ENCODE measurements around the gene STAG2.
"Not testable (repeated sequence)": the region's sequence is repeated elsewhere in the genome, so short reads cannot be mapped to it uniquely, and the experiment has no call there.

Gene STAG2

DNA sequence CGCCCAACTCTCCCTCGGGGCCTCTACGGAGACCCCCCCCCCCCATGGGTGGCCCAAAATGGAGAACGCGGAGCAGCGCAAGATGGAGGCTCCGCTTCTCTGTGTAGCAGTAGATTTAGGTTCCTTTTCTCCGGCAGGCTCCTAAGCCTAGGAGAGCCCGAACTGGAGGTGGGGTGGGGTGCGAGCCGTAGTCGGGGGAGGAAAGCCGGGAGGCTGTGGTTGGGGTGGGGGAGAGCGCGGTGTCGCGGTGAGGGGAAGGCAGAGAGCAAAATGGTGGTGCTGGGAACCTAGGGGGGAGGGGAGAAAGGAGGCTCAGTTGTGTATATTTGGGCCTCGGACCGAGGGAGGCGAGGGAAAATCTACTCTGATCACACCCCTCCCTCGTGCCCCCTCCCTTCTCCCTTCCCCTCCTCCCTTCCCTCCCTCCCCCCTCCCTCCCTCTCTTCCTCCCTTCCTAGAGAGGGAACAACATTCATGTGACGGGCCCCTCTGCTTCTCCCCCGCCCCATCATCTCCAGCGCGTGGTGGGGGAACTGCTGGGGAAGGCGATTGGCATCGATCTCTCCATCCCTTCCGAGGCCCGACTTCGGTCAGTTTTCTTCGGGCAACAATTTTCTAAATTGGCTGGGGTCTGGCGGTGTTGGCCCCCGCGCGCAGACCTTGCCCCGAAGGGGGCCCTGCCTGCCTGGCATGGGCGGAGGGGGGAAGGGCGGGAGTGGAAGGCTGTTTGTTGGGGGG lies at the start of gene STAG2:
Gene STAG2, plus strand, starts transcription at position 439 of the 738 bp plus-strand sequence. CDS start 60,922 bp downstream, outside the sequence.
- DNase-seq (ENCODE audit: low read depth in 2 of 2): peak; percentile 43 to 52

DNA sequence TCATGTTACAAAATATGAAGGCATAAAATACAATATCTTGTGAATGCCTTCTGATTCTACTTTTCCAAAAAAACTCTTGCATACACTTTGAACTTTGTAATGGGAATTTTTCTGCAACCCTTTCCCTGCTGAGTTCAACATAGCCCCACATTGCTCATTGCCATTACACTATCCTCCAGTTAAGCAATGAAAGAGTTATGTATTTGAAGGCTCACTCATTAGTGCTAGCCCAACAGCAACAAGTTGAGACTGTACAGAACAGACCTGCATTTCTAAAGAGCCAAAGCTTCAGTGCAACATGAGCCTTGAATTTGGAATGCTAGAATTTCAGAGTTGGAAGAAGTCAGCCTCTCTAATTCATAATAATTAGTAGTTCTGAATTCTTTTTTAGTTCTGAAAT lies 44.4 kb upstream of the STAG2 start:
- DNase-seq (ENCODE audit: low read depth in 2 of 2): no peak

DNA sequence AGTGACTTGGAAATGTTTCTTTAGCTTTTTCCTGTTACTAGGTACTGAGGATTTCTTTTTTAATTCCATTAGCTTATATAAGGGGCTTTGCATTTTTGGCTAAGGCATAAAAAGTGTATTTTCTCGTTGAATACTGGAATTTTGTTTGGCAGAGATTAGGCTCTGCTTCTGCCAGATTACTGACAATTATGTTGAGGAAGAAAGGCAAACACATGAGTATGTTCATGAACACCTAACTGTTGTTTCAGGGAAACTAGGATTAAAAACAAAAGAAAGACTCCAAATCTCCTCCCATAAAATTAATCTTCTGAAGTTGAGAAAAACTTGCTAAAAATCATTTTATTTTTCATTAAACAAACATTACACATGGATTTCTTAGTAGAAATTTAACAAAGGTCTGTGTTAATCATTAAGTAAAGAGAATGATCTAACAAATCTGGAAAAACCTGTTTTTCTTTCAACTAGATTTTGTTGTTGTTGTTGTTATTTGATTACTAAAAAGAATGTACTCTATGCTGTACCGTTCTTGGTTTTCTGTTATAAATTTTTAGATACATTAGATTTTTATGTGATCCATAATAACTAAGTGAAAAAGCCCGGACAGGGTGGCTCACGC lies 43.3 kb upstream of the STAG2 start:
- no peak for DNase-seq (ENCODE audit: low read depth in 2 of 2)

DNA sequence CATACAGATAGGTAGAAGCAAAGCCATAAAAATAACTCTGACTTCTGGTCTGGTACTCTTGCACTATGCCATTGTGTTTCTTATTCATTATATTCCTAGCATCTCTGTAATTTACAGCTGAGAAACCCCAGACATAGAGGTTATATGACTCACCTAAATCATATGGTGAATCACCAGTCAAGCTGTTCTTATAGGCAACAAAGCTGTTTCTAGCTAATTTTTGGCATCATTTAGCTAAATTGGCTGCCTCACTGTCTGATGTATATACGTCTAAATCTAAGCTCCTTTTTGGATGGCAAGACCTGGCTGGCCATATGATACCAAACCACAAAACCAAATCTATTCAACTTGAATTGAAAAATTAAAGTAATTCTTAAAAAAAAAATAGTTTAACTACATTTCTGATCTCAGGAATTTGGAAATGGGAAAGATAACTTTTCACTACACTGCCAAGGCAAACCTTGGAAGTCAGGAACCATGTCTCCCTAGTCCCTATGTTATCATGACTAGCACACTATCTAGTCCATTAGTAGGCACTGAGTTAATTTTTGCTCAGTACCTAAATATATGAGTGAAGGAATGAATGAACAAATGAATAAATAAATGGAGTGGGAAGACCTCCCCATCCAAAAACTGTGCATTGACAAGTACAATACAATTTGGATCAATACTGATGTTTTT lies 41.3 kb upstream of the STAG2 start:
- DNase-seq (ENCODE audit: low read depth in 2 of 2): no peak

GRCh38 chrX:123923211-123923610 lies 38.3 kb upstream of the STAG2 start:
- no peak for DNase-seq (ENCODE audit: low read depth in 2 of 2)

GRCh38 chrX:123924186-123924585 lies 37.3 kb upstream of the STAG2 start:
- DNase-seq (ENCODE audit: low read depth in 2 of 2): no peak

- DNase-seq (ENCODE audit: low read depth in 2 of 2): no peak
These were observed 33.7 kb upstream of the STAG2 start for GRCh38 chrX:123927845-123928244.

DNA sequence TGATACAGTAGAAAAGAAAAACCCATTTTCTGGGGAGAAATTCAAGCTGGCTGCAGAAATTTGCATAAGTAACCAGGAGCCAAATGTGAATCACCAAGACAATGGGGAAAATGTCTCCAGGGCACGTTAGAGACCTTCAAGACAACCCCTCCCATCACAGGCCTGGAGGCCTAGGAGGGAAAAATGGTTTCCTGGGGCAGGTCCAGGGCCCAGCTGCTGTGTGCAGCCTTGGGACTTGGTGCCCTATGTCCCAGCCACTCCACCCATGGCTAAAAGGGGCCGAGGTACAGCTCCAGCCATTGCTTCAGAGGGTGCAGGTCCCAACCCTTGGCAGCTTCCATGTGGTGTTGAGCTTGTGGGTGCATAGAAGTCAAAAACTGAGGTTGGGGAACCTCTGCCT lies 29.5 kb upstream of the STAG2 start:
- DNase-seq (ENCODE audit: low read depth in 2 of 2): not testable (repeated sequence)

DNA sequence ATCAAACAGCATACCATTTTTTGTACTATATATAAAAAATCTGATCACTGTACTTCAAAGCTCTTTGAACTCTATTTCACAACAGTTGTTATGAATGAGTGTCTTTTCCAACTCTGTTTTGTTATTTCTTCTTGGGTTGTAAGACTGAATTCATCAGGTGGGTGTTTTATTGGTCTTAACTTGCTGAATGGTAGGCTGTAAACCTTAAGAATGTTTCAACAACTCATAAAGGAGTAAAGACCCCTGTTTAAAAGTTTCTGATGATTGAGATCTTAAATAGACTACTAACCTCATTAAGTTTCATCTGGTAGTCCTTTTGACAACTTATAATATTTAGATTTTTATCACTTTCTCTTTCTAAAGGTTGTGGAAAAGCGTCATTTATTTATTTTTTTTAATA lies 18.4 kb upstream of the STAG2 start:
- no peak for DNase-seq (ENCODE audit: low read depth in 2 of 2)

- no peak for DNase-seq (ENCODE audit: low read depth in 2 of 2)
These were observed 18.0 kb upstream of the STAG2 start for GRCh38 chrX:123943488-123943887.

DNA sequence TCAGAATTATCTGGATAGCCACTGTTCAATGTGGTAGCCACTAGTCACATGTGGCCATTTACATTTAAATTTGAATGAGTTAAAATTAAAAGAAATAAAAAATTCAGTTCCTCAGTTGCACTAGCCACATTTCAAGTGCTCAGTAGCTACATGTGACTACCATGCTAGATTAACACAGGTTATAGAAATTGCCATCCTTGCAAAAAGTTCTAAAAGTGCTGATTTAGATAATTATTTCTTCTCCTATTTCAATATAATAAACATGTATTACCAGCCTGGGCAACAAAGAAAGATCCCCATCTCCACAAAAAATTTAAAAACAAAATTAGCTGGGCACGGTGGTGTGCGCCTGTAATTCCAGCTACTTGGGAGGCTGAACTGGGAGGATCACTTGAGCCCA lies 11.7 kb upstream of the STAG2 start:
- DNase-seq (ENCODE audit: low read depth in 2 of 2): no peak

- no peak for DNase-seq (ENCODE audit: low read depth in 2 of 2)
These were observed 2.0 kb upstream of the STAG2 start for GRCh38 chrX:123959281-123960063.

- DNase-seq (ENCODE audit: low read depth in 2 of 2): no peak
These were observed 594 bp upstream of the STAG2 start for GRCh38 chrX:123960956-123961267.

DNA sequence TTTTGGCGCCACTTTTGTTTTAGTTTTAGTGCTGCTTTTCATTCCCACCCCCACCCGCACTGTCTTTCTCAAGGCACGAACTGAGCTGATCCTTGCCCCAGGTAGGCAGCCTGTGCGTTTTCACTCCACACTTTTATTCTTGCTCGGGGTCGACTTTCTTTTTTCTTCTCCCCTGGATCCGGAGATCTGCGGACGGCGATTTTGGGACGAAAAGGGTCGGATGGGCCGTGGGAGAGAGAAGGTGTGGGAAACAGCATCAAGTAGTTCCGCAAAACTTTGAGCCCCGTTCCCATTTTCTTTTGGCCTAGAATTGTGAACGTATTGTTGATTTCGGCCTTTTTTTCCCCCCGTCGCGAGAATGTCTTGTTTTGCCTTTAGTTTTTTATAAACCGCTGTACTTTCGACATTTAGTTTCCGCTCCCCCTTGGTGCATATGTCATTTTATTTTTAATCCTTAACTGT lies 531 bp downstream of the STAG2 start:
- DNase-seq (ENCODE audit: low read depth in 2 of 2): no peak

- peak; percentile 80 to 81 for DNase-seq (ENCODE audit: low read depth in 2 of 2)
These were observed 1.4 kb downstream of the STAG2 start for GRCh38 chrX:123962794-123963373.

DNA sequence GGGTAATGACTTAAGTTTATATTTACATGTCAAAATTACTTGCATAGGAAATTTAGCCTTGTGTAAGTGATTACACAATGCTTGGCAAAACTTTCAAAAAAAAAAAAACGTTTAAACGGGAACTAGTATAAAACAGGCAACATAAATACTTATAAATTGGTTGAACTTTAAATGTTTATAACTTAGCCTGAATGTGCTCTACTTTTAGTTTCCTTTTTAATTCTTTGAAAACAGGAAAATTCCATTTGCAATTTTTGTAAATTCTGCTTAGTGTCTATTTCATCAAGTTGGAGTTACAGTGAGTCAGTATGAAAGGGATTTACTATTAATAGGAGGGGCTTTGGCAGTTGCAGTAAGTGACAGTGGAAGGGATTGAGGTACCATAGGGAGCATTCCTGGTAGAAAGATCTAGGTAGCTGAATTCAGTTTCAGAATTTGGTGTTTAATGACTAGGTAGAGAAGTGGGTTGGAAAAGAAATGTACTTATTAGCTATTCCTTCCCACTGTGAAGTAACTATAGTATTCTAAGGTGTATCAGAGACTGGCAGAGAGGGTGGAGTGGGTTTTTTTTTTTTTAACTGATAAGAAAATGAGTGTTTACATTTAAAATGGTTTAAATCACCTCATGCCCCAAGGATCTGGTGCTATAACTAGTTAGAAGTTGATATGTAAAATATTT lies 2.8 kb downstream of the STAG2 start:
- DNase-seq (ENCODE audit: low read depth in 2 of 2): no peak

- DNase-seq (ENCODE audit: low read depth in 2 of 2): no peak
These were observed 4.2 kb downstream of the STAG2 start for GRCh38 chrX:123965712-123966111.

DNA sequence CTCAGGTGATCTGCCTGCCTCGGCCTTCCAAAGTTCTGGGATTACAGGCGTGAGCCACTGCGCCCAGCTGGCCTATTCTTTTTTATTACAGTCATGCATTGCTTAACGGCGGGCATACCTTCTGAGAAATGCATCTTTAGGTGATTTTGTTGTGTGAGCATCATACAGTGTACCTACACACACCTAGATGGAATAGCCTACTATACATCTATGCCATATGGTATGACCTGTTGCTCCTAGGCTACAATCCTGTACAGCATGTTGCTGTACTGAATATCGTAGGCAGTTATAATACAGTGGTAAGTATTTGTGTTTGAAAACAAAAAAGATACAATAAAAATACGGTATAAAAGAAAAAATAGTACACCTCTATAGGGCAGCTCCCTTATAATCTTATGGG lies 6.0 kb downstream of the STAG2 start:
- DNase-seq (ENCODE audit: low read depth in 2 of 2): no peak

- DNase-seq (ENCODE audit: low read depth in 2 of 2): no peak
These were observed 7.0 kb downstream of the STAG2 start for GRCh38 chrX:123968383-123969050.

DNA sequence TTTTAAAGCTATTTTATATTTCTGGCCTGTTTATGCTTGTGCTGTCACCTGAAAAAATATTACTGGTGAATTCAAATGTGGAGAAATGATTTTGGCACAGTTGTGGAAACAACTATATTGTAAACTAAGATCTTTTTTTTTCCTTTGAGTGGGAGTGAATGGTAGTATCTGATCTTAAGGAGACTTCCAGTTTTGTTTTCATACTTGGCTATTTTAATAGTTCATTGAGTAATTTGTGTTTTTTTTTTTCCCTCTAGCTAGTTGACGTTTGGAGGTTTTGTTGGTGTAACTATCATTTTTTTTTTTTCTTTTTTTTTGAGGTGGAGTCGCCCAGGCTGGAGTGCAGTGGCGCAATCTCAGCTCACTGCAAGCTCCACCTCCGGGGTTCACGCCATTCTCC lies 10.5 kb downstream of the STAG2 start:
- DNase-seq (ENCODE audit: low read depth in 2 of 2): no peak

GRCh38 chrX:123973921-123974320 lies 12.4 kb downstream of the STAG2 start:
- no peak for DNase-seq (ENCODE audit: low read depth in 2 of 2)
